ENCODE data around the gene RBBP9. TPM values are rescaled to one million over a fixed set of nuclear protein-coding genes. Genes with fewer than 3 reads are reported as not detected.

RBBP9 gene
- total and polyA plus RNA-seq, 9 of the 15 experiments (the other 6 are each of a cell fraction or from before 2014, with no cell fraction given): 0.94 to 4.4 (median 2.5) TPM

DNA sequence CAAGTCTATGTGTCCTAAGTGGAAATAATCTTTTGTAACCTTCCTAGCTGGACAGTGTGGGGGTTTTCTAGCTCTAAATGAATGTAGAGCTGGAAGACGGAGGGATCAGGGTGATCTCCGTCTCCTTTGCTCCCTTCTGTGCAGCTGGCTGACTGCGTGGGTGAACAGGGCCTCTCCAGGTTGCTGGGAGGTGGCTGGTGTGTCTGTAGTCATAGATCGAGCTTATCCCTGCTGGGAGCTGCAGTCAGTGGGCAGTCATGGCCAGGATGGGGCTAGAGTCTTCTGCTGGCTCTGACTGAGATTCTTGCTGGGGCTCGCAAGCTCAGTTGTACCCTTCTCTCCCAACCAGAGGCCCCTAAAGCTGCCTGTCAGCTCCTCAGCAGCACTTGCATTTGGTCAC is 17.1 kb upstream of the RBBP9 start:
- intact Hi-C loops (cut with micrococcal nuclease): no loop called here
- in situ Hi-C loops (cut with MboI): no loop called here
- WGBS (ENCODE audit: insufficient coverage, low coverage, missing lambda C conversion rate): 100% methylated on average over 2 of the region's 5 CpGs
- H3K27me3 ChIP-seq (ENCODE audit: control insufficient read depth in 2 of 2, insufficient read depth in 2 of 2, low read length in 2 of 2): no peaks in the 10 kb centered on the region
- ChIA-PET POLR2A (no interaction called here), CTCF (ENCODE audit: low intra/inter-chr PET ratio) (no interaction called here)
- peaks cover 49% of the 10 kb centered on the region for H3K36me3 ChIP-seq (ENCODE audit: control insufficient read depth, insufficient read depth, low read length)
- H2AFZ ChIP-seq (ENCODE audit: low read depth, low read length): no peak overlapping the region
- no peak for FAIRE-seq
- DNase-seq (ENCODE audit: extremely low read depth in 1 of 4, low spot score in 3 of 4): no peak
- H3K4me2 ChIP-seq (ENCODE audit: insufficient read depth, low read length): no peak overlapping the region
- no peaks in the 10 kb centered on the region for H3K9me1 ChIP-seq (ENCODE audit: control insufficient read depth, insufficient read depth, low read length)
- no peak overlapping the region for H3K4me3 ChIP-seq
- H3K79me2 ChIP-seq (ENCODE audit: control insufficient read depth, insufficient read depth, low read length): peaks cover 3% of the 10 kb centered on the region; the same call in 1 of the 3 replicates
- no peak for ATAC-seq
- no peak overlapping the region for H3K27ac ChIP-seq (ENCODE audit: extremely low read depth, low read depth, low read length)
- no TSS peak for BruUV-seq (replicated peaks)
- no peaks in the 10 kb centered on the region for H4K20me1 ChIP-seq (replicated peaks; ENCODE audit: control insufficient read depth, insufficient read depth, low read length)
- no peaks in the 10 kb centered on the region; a peak in 1 of 5 replicates for H3K4me1 ChIP-seq (replicated peaks in 1 of 2; ENCODE audit: control insufficient read depth in 2 of 2, insufficient read depth in 2 of 2, low read length in 2 of 2)
- H3K9ac ChIP-seq (ENCODE audit: insufficient read depth in 1 of 2, low read depth in 2 of 2, low read length in 2 of 2): no peak overlapping the region
- no peaks in the 10 kb centered on the region for H3K9me3 ChIP-seq (replicated peaks; ENCODE audit: control insufficient read depth, insufficient read depth, low read depth, low read length)
- TF ChIP-seq, protein P1, sequence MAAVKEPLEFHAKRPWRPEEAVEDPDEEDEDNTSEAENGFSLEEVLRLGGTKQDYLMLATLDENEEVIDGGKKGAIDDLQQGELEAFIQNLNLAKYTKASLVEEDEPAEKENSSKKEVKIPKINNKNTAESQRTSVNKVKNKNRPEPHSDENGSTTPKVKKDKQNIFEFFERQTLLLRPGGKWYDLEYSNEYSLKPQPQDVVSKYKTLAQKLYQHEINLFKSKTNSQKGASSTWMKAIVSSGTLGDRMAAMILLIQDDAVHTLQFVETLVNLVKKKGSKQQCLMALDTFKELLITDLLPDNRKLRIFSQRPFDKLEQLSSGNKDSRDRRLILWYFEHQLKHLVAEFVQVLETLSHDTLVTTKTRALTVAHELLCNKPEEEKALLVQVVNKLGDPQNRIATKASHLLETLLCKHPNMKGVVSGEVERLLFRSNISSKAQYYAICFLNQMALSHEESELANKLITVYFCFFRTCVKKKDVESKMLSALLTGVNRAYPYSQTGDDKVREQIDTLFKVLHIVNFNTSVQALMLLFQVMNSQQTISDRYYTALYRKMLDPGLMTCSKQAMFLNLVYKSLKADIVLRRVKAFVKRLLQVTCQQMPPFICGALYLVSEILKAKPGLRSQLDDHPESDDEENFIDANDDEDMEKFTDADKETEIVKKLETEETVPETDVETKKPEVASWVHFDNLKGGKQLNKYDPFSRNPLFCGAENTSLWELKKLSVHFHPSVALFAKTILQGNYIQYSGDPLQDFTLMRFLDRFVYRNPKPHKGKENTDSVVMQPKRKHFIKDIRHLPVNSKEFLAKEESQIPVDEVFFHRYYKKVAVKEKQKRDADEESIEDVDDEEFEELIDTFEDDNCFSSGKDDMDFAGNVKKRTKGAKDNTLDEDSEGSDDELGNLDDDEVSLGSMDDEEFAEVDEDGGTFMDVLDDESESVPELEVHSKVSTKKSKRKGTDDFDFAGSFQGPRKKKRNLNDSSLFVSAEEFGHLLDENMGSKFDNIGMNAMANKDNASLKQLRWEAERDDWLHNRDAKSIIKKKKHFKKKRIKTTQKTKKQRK (IDR thresholded peaks at IDR 0.05; ENCODE audit: borderline replicate concordance, low read depth, low read length): no peak
- TF ChIP-seq NCOA2 (IDR thresholded peaks at IDR 0.05; ENCODE audit: partially characterized antibody in 2 of 2) (no peak), ELF4 (CRISPR knock-in tag; IDR thresholded peaks at IDR 0.05) (no peak), KAT7 (CRISPR knock-in tag; IDR thresholded peaks at IDR 0.05; ENCODE audit: borderline replicate concordance) (no peak), FOXA1 (IDR thresholded peaks at IDR 0.05; ENCODE audit: borderline replicate concordance) (no peak), ZBTB17 (CRISPR knock-in tag; IDR thresholded peaks at IDR 0.05) (no peak), PRPF4 (IDR thresholded peaks at IDR 0.05; ENCODE audit: insufficient read depth, low read depth, low read length, poor library complexity, severe bottlenecking) (no peak), MAFF (IDR thresholded peaks at IDR 0.05; ENCODE audit: low read length) (no peak), NFATC3 (IDR thresholded peaks at IDR 0.05) (no peak)

All from K562 (cell line).